ENCODE measurements around the gene PWWP2B.
A peak's percentile ranks its signal among the peaks of the same experiment; 100 is the strongest.

PWWP2B gene

GRCh38 chr10:132417257-132417910 lies 20.4 kb downstream of the PWWP2B start:
- TF ChIP-seq CTCF (conservative IDR thresholded peaks at IDR 0.05; ENCODE audit: low read length) (no peak), EZH2phosphoT487 (IDR thresholded peaks at IDR 0.05; ENCODE audit: borderline replicate concordance) (no peak)
- Histone ChIP-seq H3K79me2 (ENCODE audit: insufficient read depth, low read length) (peaks cover 51% of the 10 kb centered on the region; the same call in 1 of the 2 replicates), H3K36me3 (ENCODE audit: insufficient read depth, low read length) (peaks cover 22% of the 10 kb centered on the region; the same call in 1 of the 2 replicates), H2AFZ (ENCODE audit: low read length) (no peak overlapping the region), H3K9me2 (replicated peaks; ENCODE audit: low read depth, low read length) (no peaks in the 10 kb centered on the region), H3F3A (ENCODE audit: low read depth) (peaks cover 7% of the 10 kb centered on the region; the same call in 1 of the 2 replicates), H3K9ac (ENCODE audit: low read depth, low read length, poor library complexity, severe bottlenecking) (no peak overlapping the region), H3K27me3 (ENCODE audit: insufficient read depth, low read length, poor library complexity, severe bottlenecking) (no peaks in the 10 kb centered on the region), H4K20me1 (ENCODE audit: insufficient read depth, low read length, poor library complexity, severe bottlenecking) (peaks cover under 1% of the 10 kb centered on the region), H3K4me2 (ENCODE audit: low read depth, low read length, poor library complexity, severe bottlenecking) (no peak overlapping the region), H3K9me3 (ENCODE audit: insufficient read depth, low read depth, low read length) (no peaks in the 10 kb centered on the region), H3K4me3 (ENCODE audit: low read length, poor library complexity, severe bottlenecking) (no peak overlapping the region), H3K4me1 (ENCODE audit: insufficient read depth, low read length, poor library complexity, severe bottlenecking) (peaks cover 45% of the 10 kb centered on the region)

DNA sequence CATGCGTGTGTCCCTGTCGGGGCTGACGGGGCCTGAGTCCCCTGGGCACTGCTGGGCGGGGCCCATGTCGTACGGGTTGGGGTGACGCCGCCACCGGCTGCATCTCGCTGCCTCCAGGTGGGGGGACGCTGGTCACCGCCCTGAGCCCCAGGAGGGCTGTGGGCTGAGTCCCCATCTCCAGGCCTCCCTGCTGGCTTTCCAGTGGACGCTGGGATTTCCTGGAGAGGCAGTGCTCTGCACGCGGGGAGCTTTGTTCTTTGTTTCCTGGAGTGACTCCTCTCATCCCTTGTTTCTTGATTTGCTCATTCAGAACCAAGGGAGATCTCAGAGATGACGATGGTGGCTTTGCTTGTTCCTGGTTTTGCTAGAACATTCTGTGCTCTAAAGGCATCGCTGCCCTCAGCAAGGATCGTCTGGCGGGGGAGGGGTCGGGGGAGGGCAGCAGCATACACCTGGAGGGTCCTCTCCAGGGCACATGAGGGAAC lies 21.0 kb downstream of the PWWP2B start:
- Histone ChIP-seq H3K27me3 (ENCODE audit: insufficient read depth, low read length, poor library complexity, severe bottlenecking) (no peaks in the 10 kb centered on the region), H3K79me2 (ENCODE audit: insufficient read depth, low read length) (peaks cover 56% of the 10 kb centered on the region; the same call in 1 of the 2 replicates), H3K9ac (ENCODE audit: low read depth, low read length, poor library complexity, severe bottlenecking) (peak overlapping the region; percentile 36), H3K9me3 (ENCODE audit: insufficient read depth, low read depth, low read length) (no peaks in the 10 kb centered on the region), H3K4me3 (ENCODE audit: low read length, poor library complexity, severe bottlenecking) (no peak overlapping the region), H3F3A (ENCODE audit: low read depth) (peaks cover 7% of the 10 kb centered on the region; the same call in 1 of the 2 replicates), H3K36me3 (ENCODE audit: insufficient read depth, low read length) (peaks cover 22% of the 10 kb centered on the region; the same call in 1 of the 2 replicates), H3K9me2 (replicated peaks; ENCODE audit: low read depth, low read length) (no peaks in the 10 kb centered on the region), H3K4me2 (ENCODE audit: low read depth, low read length, poor library complexity, severe bottlenecking) (peak overlapping the region; percentile 18), H4K20me1 (ENCODE audit: insufficient read depth, low read length, poor library complexity, severe bottlenecking) (no peaks in the 10 kb centered on the region), H2AFZ (ENCODE audit: low read length) (no peak overlapping the region), H3K4me1 (ENCODE audit: insufficient read depth, low read length, poor library complexity, severe bottlenecking) (peaks cover 51% of the 10 kb centered on the region)
- TF ChIP-seq CTCF (conservative IDR thresholded peaks at IDR 0.05; ENCODE audit: low read length) = no peak
- no peak for TF ChIP-seq EZH2phosphoT487 (IDR thresholded peaks at IDR 0.05; ENCODE audit: borderline replicate concordance)

- H3K9ac ChIP-seq (ENCODE audit: low read depth, low read length, poor library complexity, severe bottlenecking) = peak overlapping the region; percentile 36
- no peaks in the 10 kb centered on the region for H3K9me2 ChIP-seq (replicated peaks; ENCODE audit: low read depth, low read length)
- peak overlapping the region; percentile 18 for H3K4me2 ChIP-seq (ENCODE audit: low read depth, low read length, poor library complexity, severe bottlenecking)
- peaks cover 59% of the 10 kb centered on the region for H3K4me1 ChIP-seq (ENCODE audit: insufficient read depth, low read length, poor library complexity, severe bottlenecking)
- H3K79me2 ChIP-seq (ENCODE audit: insufficient read depth, low read length) = peaks cover 53% of the 10 kb centered on the region; the same call in 1 of the 2 replicates
- H3K4me3 ChIP-seq (ENCODE audit: low read length, poor library complexity, severe bottlenecking) = no peak overlapping the region
- H3K36me3 ChIP-seq (ENCODE audit: insufficient read depth, low read length) = peaks cover 22% of the 10 kb centered on the region; the same call in 1 of the 2 replicates
- no peaks in the 10 kb centered on the region for H3K9me3 ChIP-seq (ENCODE audit: insufficient read depth, low read depth, low read length)
- H3K27me3 ChIP-seq (ENCODE audit: insufficient read depth, low read length, poor library complexity, severe bottlenecking) = no peaks in the 10 kb centered on the region
- peaks cover 7% of the 10 kb centered on the region; the same call in 1 of the 2 replicates for H3F3A ChIP-seq (ENCODE audit: low read depth)
- no peak overlapping the region for H2AFZ ChIP-seq (ENCODE audit: low read length)
- no peak for TF ChIP-seq EZH2phosphoT487 (IDR thresholded peaks at IDR 0.05; ENCODE audit: borderline replicate concordance)
- no peak for TF ChIP-seq CTCF (conservative IDR thresholded peaks at IDR 0.05; ENCODE audit: low read length)
- H4K20me1 ChIP-seq (ENCODE audit: insufficient read depth, low read length, poor library complexity, severe bottlenecking) = no peaks in the 10 kb centered on the region
Measured at GRCh38 chr10:132418527-132419416, 21.8 kb downstream of the PWWP2B start.

All from Loucy (cell line).